Activated CD4-positive, alpha-beta T cell treated with anti-CD3 and anti-CD28 coated beads for 48 hours (primary cell): Measurements from ENCODE around the gene RPS19.

Experiments used
- DNase-seq: peaks from one replicate; pipeline ENCODE4 v3.0.0-alpha.2; 2020

The RPS19 gene

GRCh38 chr19:41880329-41880708 is 20.3 kb downstream of the RPS19 start:
- no peak for DNase-seq

- DNase-seq, result peak; percentile 65
Observed at GRCh38 chr19:41882568-41883462, 22.8 kb downstream of the RPS19 start, which contains the start of gene ARHGEF1. TSS of gene ARHGEF1 (plus strand) at chr19:41883184. CDS start at chr19:41888083, 4,899 bp downstream.

- DNase-seq, result no peak
Observed at GRCh38 chr19:41883463-41883820, 23.4 kb downstream of the RPS19 start.

DNA sequence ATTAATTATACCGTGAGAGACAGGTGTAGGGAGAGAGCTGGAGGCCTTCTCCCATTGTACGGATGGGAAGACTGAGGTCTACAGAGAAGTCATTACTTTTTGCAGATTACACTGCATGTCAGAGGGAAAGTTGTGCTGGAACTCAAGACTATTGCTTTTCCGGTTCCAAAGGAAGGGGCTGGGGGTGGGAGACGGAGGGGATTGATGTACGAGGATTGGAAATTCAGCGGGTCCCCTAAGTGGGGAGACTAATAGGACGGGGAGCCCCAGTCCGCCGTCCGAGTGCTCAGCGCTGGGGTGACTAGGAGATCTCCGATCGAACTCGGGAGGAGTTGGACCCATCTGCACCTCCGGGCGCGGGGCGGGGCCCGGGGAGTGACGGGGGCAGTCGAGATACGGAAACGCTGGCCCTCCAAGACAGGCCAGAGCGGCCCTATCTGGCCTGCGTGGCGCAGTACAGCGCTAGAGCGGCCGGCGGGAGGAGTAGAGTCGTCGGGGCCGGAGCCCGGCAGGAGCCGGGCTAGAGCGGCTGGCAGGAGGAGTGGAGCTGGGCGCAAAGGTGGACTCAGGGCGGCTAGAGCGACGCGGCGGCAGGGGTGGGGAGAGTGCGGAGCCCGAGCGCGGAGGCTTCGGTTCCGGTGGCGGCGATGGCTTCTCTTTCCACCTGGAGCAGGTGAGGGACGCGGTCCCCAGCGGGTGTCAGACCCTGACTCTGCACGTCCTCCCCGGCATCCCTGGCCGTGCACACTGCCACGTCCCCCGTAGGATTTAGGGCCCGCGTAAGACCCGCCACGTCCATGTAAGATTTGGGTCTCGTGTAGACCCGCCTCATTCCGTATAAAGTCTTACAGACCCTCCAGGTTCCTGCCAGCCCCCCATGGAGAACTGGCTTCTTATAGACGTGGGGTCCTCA is 24.0 kb downstream of the RPS19 start:
- peak; percentile 94 for DNase-seq

- DNase-seq, result peak; percentile 67
Observed at GRCh38 chr19:41886761-41887710, 27.0 kb downstream of the RPS19 start.

GRCh38 chr19:41887711-41888382 is 27.8 kb downstream of the RPS19 start:
- peak; percentile 91 for DNase-seq

DNA sequence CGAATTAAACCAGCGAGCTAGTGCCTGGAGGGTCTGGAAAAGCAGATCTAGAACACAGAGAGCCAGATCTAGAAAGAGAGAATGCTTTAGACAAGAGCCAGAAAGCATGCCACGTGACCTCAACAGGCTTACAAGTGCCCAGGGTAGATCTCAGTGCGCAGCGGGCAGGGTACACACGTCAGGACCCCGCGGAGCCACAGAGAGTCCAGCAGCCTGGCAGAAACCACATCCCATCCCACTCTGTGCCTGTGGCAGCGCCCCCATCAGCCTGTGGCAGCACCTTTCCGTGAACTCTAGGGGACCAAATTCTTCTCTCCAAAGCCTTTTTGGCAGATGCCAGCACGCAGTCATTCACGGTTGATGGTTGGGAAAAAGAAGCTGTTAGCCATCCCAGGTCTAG is 28.9 kb downstream of the RPS19 start:
- no peak for DNase-seq

DNA sequence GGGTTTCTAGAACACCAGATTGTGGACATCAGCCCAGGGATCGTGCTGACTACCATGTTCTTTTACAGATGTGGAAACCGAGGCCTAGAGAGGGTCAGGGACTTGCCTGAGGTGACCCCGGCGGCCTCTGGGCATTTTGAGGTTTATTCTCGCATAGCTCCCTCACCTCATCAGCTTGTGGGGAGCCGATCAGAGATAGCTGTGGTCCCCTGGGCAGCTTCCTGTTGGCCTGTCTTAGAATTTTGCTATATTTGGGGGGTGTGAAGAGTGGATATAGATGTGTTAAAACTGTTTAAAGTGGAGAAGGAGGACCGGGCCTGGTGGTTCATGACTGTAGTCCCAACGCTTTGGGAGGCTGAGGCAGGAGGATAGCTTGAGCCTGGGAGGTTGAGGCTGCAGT is 29.8 kb downstream of the RPS19 start:
- DNase-seq, result no peak

- no peak for DNase-seq
Observed at GRCh38 chr19:41890936-41891335, 30.9 kb downstream of the RPS19 start.

- DNase-seq, result no peak
Observed at GRCh38 chr19:41892173-41892902, 32.3 kb downstream of the RPS19 start.

GRCh38 chr19:41893899-41894298 is 33.8 kb downstream of the RPS19 start:
- DNase-seq, result no peak

GRCh38 chr19:41894350-41894749 is 34.3 kb downstream of the RPS19 start:
- DNase-seq, result no peak

DNA sequence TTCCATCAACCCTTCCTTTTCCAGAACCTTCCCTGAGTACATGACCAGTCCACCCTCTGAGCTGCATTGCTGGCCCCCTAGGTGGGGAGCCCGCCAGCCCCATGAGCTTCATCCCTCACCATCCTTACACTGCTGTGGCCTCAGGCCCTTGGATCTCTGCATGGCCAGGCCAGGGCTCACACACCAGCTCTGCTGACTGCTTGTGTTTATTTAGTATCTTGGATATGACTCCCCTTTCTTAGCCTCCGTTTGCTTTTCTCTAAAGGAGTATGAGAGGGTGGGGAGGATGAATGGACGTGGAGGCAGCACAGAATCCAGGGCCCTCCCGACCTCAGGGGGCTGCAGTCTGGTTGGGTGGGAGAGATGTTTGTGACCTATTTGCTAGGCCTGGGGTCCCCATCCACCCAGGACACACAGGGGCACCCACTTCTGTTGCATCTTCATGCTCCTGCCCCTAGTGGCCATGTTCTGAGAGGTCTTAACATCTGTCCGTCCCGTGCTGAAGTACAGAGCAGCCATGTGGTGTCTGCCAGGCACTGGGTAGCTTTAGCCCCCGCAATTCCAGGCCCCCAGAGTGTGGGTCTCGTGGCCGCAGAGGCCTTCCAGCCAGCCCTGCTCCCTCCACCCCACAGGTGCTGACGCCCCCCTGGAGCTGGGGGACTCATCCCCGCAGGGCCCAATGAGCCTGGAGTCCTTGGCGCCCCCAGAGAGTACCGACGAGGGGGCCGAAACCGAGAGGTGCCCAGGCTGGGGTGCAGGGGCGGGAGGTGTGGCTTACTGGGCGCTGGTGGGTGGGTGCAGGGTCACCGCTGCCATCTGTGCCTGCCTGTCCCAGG is 35.9 kb downstream of the RPS19 start:
- peak; percentile 41 for DNase-seq

GRCh38 chr19:41896581-41896942 is 36.5 kb downstream of the RPS19 start:
- no peak for DNase-seq

DNA sequence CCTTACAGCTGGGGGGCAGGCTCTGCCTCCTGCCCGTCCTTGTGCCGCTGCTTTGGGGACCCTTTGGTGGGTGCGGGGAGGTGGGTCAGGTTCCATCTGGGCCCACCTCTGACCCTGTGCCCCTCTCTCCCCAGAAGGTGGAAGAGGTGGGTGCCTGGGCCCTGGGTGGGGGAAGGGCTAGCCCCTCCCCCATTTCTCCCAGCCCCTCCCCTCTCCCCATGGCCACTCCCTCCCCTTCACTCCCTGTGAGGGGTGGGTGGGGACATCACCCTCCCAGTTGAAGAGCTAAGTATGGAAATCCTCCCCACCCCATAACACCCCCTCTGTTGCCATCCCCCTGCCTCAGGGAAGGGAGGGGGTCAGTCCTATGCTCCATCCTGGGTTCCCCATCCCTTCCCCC is 37.1 kb downstream of the RPS19 start:
- no peak for DNase-seq

DNA sequence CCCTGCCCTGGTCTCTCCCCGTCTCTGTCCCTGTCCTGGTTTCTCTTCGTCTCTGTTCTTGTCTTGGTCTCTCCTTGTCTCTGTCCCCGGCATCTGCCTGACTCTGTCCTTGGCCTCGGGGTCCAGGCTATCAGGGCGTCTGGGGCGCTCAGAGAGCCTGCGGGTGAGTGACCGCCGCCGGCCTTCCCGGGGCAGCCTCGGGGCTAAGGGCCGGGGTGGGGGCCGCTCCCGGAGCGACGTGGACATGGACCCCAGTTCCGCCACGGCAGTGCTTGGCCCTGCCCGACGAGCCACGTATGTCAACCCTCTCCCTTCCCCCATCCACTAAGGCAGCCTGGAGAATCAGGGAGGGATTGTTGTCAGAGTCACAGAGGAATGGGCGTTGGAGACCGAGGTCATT is 37.8 kb downstream of the RPS19 start:
- no peak for DNase-seq

- no peak for DNase-seq
Observed at GRCh38 chr19:41898235-41898634, 38.2 kb downstream of the RPS19 start.

- DNase-seq, result no peak
Observed at GRCh38 chr19:41901707-41902360, 41.8 kb downstream of the RPS19 start.

DNA sequence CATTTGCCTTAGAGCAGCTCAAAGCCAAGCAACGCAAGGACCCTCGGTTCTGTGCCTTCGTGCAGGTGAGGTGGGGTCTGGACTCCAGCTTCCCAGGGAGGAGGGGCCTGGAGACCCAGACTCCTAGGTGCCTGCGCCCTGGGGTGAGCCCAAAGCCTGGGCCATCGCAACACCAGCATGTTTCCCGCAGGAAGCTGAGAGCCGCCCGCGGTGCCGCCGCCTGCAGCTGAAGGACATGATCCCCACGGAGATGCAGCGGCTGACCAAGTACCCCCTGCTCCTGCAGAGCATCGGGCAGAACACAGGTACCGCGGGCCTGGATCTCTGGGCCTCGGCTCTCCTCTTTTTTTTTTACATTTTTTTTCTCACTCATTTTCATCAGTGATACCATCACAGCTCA is 42.5 kb downstream of the RPS19 start:
- no peak for DNase-seq
